A549 (cell line): ENCODE measurements around the gene FOXN4. TPM values are rescaled to one million over a fixed set of nuclear protein-coding genes. Genes with fewer than 3 reads are reported as not detected.

Source experiments
- ATAC-seq, 2 experiments: fragments of 200-7000 bp in 1 of 2; fragments of >200 bp in 1 of 2; cut with Nextera tagmentation in 1 of 2; cut with Tn5 transposase in 1 of 2; 3 replicates each; pipeline versions ENCODE4 v1.8.0 to v1.9.1; 2018 to 2020; ENCODE audit warnings: mild to moderate bottlenecking in 1 of 2, moderate library complexity in 1 of 2
- CTCF ChIA-PET: fragments of 300-600 bp; sonication (Branson Sonifier 250); formaldehyde crosslinking; extraction: SDS; loops from one replicate; lab custom pipeline; 2021; ENCODE audit warnings: antibody characterized with exemption, inconsistent platforms; lab: Yijun Ruan, JAX
- POLR2A ChIA-PET: fragments of 350-600 bp; formaldehyde crosslinking; extraction: SDS; loops from one replicate; lab custom pipeline; 2021; ENCODE audit warnings: antibody characterized with exemption, inconsistent platforms; lab: Yijun Ruan, JAX
- DNase-seq, 2 experiments: peaks; one replicate each; pipeline versions ENCODE4 v3.0.0 to v3.0.0-alpha.2; 2011 to 2016; ENCODE audit warnings: low read depth in 1 of 2, low spot score in 1 of 2
- FAIRE-seq: peaks from 2 replicates; lab custom pipeline; 2011; peaks lifted over from hg19 to GRCh38; lab: Jason Lieb, UNC
- H3K27ac ChIP-seq, 2 experiments: fragments of >200 bp; sonication (Bioruptor Twin); formaldehyde crosslinking; 3 replicates each; pipeline ENCODE4 v1.5.1; 2016 to 2017
- H3K4me1 ChIP-seq: fragments of >200 bp; sonication (Bioruptor Twin); formaldehyde crosslinking; 3 replicates; pipeline ENCODE4 v1.6.1; 2016
- H3K4me2 ChIP-seq: fragments of >200 bp; sonication (Bioruptor Twin); formaldehyde crosslinking; 3 replicates; pipeline ENCODE4 v1.6.1; 2016
- H3K4me3 ChIP-seq: fragments of >200 bp; sonication (Bioruptor Twin); formaldehyde crosslinking; 3 replicates; pipeline ENCODE4 v1.5.1; 2016
- H3K9me3 ChIP-seq: fragments of >200 bp; sonication (Bioruptor Twin); formaldehyde crosslinking; 3 replicates; pipeline ENCODE4 v1.6.1; 2016
- BCL3 ChIP-seq: fragments of >200 bp; sonication (Bioruptor Twin); formaldehyde crosslinking; IDR thresholded peaks from 3 replicates; pipeline ENCODE4 v1.6.1; 2016
- BHLHE40 ChIP-seq: IDR thresholded peaks from 2 replicates; pipeline ENCODE4 v1.6.1; 2012; ENCODE audit warnings: low read depth, low read length, inconsistent platforms
- CBX8 ChIP-seq: fragments of 200-600 bp; sonication (generic); IDR thresholded peaks from 2 replicates; pipeline ENCODE4 v1.6.1; 2016
- CHD2 ChIP-seq: fragments of 150-350 bp; IDR thresholded peaks from 2 replicates; pipeline ENCODE4 v1.6.1; 2014; ENCODE audit warnings: low read length; ENCODE audit not compliant: partially characterized antibody
- CHD4 ChIP-seq: fragments of 200-600 bp; sonication (generic); IDR thresholded peaks from 2 replicates; pipeline ENCODE4 v1.6.1; 2016; ENCODE audit warnings: antibody characterized with exemption, mild to moderate bottlenecking, borderline replicate concordance
- EHMT2 ChIP-seq: fragments of 200-600 bp; sonication (generic); IDR thresholded peaks from 2 replicates; pipeline ENCODE4 v1.6.1; 2016; ENCODE audit warnings: antibody characterized with exemption, low read depth, mild to moderate bottlenecking, moderate library complexity
- GATA3 ChIP-seq: IDR thresholded peaks from 2 replicates; pipeline ENCODE4 v1.6.1; 2012; ENCODE audit warnings: borderline replicate concordance
- HEYL ChIP-seq: fragments of 250-450 bp; sonication (Bioruptor Pico); IDR thresholded peaks from 2 replicates; pipeline ENCODE4 v1.8.0; 2021; ENCODE audit warnings: mild to moderate bottlenecking, moderate library complexity
- KDM1A ChIP-seq: fragments of 200-600 bp; sonication (generic); IDR thresholded peaks from 2 replicates; pipeline ENCODE4 v1.6.1; 2016; ENCODE audit warnings: low read depth, mild to moderate bottlenecking
- MAX ChIP-seq: IDR thresholded peaks from 2 replicates; pipeline ENCODE4 v1.6.1; 2012
- MAZ ChIP-seq: fragments of 150-350 bp; IDR thresholded peaks from 2 replicates; pipeline ENCODE4 v1.6.1; 2014; ENCODE audit warnings: antibody characterized with exemption, low read depth, low read length, borderline replicate concordance
- NPAS2 ChIP-seq: fragments of 250-450 bp; sonication (Bioruptor Pico); IDR thresholded peaks from 2 replicates; pipeline ENCODE4 v1.8.0; 2022; ENCODE audit warnings: mild to moderate bottlenecking, moderate library complexity, borderline replicate concordance
- PBX3 ChIP-seq: IDR thresholded peaks from 2 replicates; pipeline ENCODE4 v1.6.1; 2012
- POLR2A ChIP-seq: IDR thresholded peaks from 2 replicates; pipeline ENCODE4 v1.6.1; 2012; ENCODE audit warnings: mild to moderate bottlenecking, low read length
- RAD21 ChIP-seq, 2 experiments: fragments of >200 bp in 1 of 2; sonication (Bioruptor Twin) in 1 of 2; formaldehyde crosslinking in 1 of 2; IDR thresholded peaks in 1 of 2; conservative IDR thresholded peaks in 1 of 2; 2 replicates in 1 of 2; 3 replicates in 1 of 2; pipeline ENCODE4 v1.6.1; 2012 to 2018; ENCODE audit warnings: inconsistent platforms in 1 of 2
- RARB ChIP-seq: fragments of 250-450 bp; sonication (Bioruptor Pico); IDR thresholded peaks from 2 replicates; pipeline ENCODE4 v1.8.0; 2021; ENCODE audit warnings: mild to moderate bottlenecking, moderate library complexity
- REST ChIP-seq: fragments of 200-600 bp; sonication (generic); IDR thresholded peaks from 2 replicates; pipeline ENCODE4 v1.6.1; 2016; ENCODE audit warnings: antibody characterized with exemption, mild to moderate bottlenecking, moderate library complexity
- SMC3 ChIP-seq: fragments of >200 bp; sonication (Bioruptor Twin); formaldehyde crosslinking; IDR thresholded peaks from 3 replicates; pipeline ENCODE4 v1.6.1; 2018; ENCODE audit warnings: inconsistent platforms
- SREBF2 ChIP-seq: fragments of 450-650 bp; IDR thresholded peaks from 2 replicates; pipeline ENCODE4 v1.6.1; 2014; ENCODE audit warnings: mild to moderate bottlenecking, moderate library complexity
- USF2 ChIP-seq: fragments of 450-650 bp; IDR thresholded peaks from 2 replicates; pipeline ENCODE4 v1.6.1; 2014; ENCODE audit warnings: antibody characterized with exemption
- ZFP36 ChIP-seq: fragments of 450-650 bp; IDR thresholded peaks from 2 replicates; pipeline ENCODE4 v1.6.1; 2014; ENCODE audit warnings: borderline replicate concordance; ENCODE audit not compliant: partially characterized antibody
- WGBS: methylation state at CpG from one replicate; pipeline ENCODE4 v1.1.6; 2017; ENCODE audit errors: missing lambda C conversion rate; 5-methylcytosine and 5-hydroxymethylcytosine counted together
- polyA plus RNA-seq, 4 experiments: library from polyadenylated mRNA; depleted of rRNA in 3 of 4; stranded (reverse); fragments of >200 nt; fragmentation: RNase III in 1 of 4; extraction: RNeasy Plus Mini Kit Qiagen cat#74134 plus additional on column Dnase treatment in 1 of 4; gene quantifications; 2 replicates in 3 of 4; 3 replicates in 1 of 4; pipeline ENCODE4 v1.2.3, GENCODE V29; 2011 to 2017

Gene FOXN4
- polyA plus RNA-seq, 2 of the 4 experiments (the other 2 are of a cell fraction) = 0.05 TPM; not detected in 1

- TF ChIP-seq RAD21 (conservative IDR thresholded peaks at IDR 0.05 in 1 of 2, IDR thresholded peaks at IDR 0.05 in 1 of 2) (no peak), USF2 (no peak), BCL3 (no peak), SREBF2 (no peak)
- ChIA-PET POLR2A (no interaction called here), CTCF (interaction anchor here (1.1 to 1.8 kb wide), 2 partner anchors 10 to 141 kb away, joined by 3 to 9 read pairs; no protein-coding TSS in a partner anchor)
- ATAC-seq (no peak), FAIRE-seq (no peak), DNase-seq (no peak)
- Histone ChIP-seq H3K4me2 (no peak overlapping the region), H3K27ac (no peak overlapping the region), H3K4me3 (no peak overlapping the region), H3K4me1 (peaks cover 12% of the 10 kb centered on the region), H3K9me3 (peaks cover 16% of the 10 kb centered on the region)
- 79% methylated on average over 4 of the region's 4 CpGs for WGBS
Observed at GRCh38 chr12:109252799-109253198, 56.3 kb downstream of the FOXN4 start.

- 87% methylated on average over 1 of the region's 1 CpG for WGBS
- FAIRE-seq (no peak), ATAC-seq (no peak), DNase-seq (no peak)
- Histone ChIP-seq H3K4me2 (no peak overlapping the region), H3K4me3 (no peak overlapping the region), H3K27ac (no peak overlapping the region), H3K9me3 (peaks cover 16% of the 10 kb centered on the region), H3K4me1 (peaks cover 15% of the 10 kb centered on the region)
- POLR2A ChIA-PET = no interaction called here
- CTCF ChIA-PET = no interaction called here
- TF ChIP-seq PBX3 = no peak
- TF ChIP-seq SMC3 = no peak
- no peak for TF ChIP-seq KDM1A
- no peak for TF ChIP-seq CHD4
- TF ChIP-seq CHD2 = no peak
- no peak for TF ChIP-seq BHLHE40
- TF ChIP-seq CBX8 = no peak
- TF ChIP-seq REST = no peak
- TF ChIP-seq HEYL = no peak
- no peak for TF ChIP-seq ZFP36
- TF ChIP-seq RARB (CRISPR knock-in tag) = no peak
- TF ChIP-seq POLR2A = no peak
- TF ChIP-seq MAZ = no peak
- TF ChIP-seq GATA3 = no peak
- TF ChIP-seq MAX = no peak
- TF ChIP-seq NPAS2 = no peak
- TF ChIP-seq EHMT2 = no peak
- TF ChIP-seq, all 56 proteins: peak for 0
Observed at GRCh38 chr12:109250523-109250922, 58.6 kb downstream of the FOXN4 start.
